ENCODE data around the gene SPEG.
A peak's percentile ranks its signal among the peaks of the same experiment; 100 is the strongest.

The SPEG gene

DNA sequence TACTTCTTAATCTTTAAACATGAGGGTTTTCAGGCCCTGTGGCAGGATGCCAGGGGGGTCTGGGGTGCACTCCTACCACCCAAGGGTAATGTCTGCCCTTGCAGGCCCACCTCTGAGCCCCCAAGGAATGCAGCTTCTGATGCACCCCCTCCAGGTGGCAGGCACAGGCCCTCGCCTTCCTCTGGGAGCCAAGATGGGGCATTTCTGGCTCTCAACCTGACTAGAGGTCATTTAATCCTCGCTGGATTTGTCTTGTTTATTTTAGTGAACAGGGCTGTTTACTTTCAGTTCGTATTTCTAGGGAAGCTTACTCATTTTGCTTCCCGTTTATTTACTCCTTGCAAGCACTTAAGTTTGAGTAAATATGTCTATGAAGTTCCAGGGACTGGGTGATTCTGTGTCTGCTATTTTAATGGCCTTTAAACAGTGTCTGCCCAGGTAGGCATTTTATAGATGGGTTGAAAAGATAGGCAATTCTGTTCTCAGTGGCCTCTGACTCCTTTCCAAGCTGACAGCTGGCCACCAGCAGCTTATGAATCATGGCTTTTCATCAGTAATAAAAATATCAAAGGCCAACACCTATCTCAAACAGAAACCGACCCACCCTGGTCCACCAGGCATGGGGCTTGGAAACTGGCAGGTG is 35.8 kb upstream of the SPEG start:
- H3K27me3 Mint-ChIP-seq (ENCODE audit: low read depth, poor library complexity) = peaks cover 23% of the 10 kb centered on the region
- no peak for DNase-seq
- no peak overlapping the region for H3K27ac Mint-ChIP-seq
- peaks cover 64% of the 10 kb centered on the region for H3K4me1 Mint-ChIP-seq
- no peaks in the 10 kb centered on the region for H3K36me3 Mint-ChIP-seq (ENCODE audit: low read depth)
- TF ChIP-seq, protein P1, sequence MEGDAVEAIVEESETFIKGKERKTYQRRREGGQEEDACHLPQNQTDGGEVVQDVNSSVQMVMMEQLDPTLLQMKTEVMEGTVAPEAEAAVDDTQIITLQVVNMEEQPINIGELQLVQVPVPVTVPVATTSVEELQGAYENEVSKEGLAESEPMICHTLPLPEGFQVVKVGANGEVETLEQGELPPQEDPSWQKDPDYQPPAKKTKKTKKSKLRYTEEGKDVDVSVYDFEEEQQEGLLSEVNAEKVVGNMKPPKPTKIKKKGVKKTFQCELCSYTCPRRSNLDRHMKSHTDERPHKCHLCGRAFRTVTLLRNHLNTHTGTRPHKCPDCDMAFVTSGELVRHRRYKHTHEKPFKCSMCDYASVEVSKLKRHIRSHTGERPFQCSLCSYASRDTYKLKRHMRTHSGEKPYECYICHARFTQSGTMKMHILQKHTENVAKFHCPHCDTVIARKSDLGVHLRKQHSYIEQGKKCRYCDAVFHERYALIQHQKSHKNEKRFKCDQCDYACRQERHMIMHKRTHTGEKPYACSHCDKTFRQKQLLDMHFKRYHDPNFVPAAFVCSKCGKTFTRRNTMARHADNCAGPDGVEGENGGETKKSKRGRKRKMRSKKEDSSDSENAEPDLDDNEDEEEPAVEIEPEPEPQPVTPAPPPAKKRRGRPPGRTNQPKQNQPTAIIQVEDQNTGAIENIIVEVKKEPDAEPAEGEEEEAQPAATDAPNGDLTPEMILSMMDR (IDR thresholded peaks at IDR 0.05) = no peak
- H3K9me3 Mint-ChIP-seq = peaks cover 4% of the 10 kb centered on the region
- no peak overlapping the region for H3K4me3 Mint-ChIP-seq

DNA sequence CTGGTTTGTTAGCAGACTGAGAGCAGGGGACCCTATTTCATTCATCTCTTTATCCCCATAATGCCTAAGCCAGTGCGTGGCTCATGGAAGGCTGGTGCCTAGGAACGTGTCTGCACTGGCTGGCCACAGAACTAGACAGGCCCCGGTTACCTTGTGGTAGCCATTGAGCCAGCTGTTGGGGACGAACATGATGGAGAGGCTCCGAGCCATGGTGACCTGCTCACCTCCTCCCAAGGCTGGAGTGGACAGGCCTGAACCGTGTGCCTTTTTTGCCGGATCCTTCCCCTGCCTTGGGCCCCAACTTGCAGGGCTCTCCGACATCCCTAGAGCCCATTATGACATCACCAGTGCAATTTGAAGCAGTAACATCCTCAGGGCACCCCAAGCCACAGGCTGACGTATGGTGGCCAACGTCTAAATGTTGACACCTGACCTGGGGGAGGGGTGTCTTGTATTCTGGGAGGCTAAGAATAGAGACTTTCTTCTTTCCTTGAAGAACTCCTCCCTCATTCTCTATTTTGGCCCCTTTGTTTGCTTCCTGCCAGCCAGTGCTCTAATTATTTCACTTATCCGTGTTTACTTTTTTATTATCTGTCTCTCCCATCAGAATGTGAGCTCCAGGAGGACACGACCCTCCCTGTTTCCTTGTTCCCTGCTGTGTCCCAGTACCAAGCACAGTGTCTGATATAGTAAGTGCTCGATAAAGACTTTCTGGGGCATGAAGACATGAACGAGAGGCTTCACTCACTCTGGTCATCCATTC is 34.7 kb upstream of the SPEG start:
- no peak overlapping the region for H3K4me3 Mint-ChIP-seq
- no peaks in the 10 kb centered on the region for H3K9me3 Mint-ChIP-seq
- H3K27me3 Mint-ChIP-seq (ENCODE audit: low read depth, poor library complexity) = peaks cover 16% of the 10 kb centered on the region
- TF ChIP-seq, protein P1 (IDR thresholded peaks at IDR 0.05) = no peak
- no peak for DNase-seq
- H3K36me3 Mint-ChIP-seq (ENCODE audit: low read depth) = no peaks in the 10 kb centered on the region
- no peak overlapping the region for H3K27ac Mint-ChIP-seq
- peaks cover 75% of the 10 kb centered on the region for H3K4me1 Mint-ChIP-seq

DNA sequence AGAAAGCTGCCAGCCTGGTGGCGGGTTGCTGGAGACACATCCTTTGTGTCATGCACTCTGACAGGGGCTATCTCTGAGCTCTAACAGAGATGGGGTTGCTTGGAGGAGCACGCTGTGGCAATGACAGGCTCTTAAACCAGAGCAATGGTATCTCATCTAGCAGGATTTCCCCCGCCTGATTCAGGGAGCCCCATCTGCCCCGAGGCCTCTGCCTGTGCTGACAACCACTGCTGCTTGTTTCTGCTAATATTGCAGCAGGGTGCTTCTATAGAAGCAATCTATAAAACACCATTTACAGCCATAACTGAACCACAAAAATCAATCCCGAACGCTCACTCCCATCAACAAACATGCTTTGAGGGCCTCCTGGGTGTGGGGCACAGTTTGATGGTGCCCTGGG is 34.1 kb upstream of the SPEG start:
- Mint-ChIP-seq H3K36me3 (ENCODE audit: low read depth) (no peaks in the 10 kb centered on the region), H3K27ac (no peak overlapping the region), H3K4me1 (peaks cover 80% of the 10 kb centered on the region), H3K27me3 (ENCODE audit: low read depth, poor library complexity) (peaks cover 16% of the 10 kb centered on the region), H3K9me3 (no peaks in the 10 kb centered on the region), H3K4me3 (no peak overlapping the region)
- TF ChIP-seq, protein P1 (IDR thresholded peaks at IDR 0.05) = no peak
- DNase-seq = no peak

DNA sequence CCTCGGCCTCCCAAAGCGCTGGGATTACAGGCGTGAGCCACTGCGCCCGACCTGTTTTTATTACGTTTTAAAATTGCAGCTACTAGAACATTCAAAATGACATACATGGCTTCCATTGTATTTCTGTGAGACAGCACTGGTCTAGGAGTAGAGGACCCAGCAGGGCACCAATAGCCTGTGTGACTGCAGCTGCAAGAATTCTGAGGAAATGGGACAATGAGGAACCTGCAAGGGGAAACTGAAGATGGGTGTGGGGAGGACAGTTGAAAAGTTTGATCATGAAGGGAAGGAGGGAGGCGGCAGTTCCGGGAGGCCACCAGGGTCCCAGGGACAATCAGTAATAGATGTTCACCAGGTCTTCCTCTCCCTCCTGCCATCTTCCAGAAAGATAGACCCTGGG is 33.0 kb upstream of the SPEG start:
- no peak for DNase-seq
- Mint-ChIP-seq H3K27ac (no peak overlapping the region), H3K4me3 (no peak overlapping the region), H3K36me3 (ENCODE audit: low read depth) (no peaks in the 10 kb centered on the region), H3K4me1 (peaks cover 83% of the 10 kb centered on the region), H3K27me3 (ENCODE audit: low read depth, poor library complexity) (peaks cover 10% of the 10 kb centered on the region), H3K9me3 (no peaks in the 10 kb centered on the region)
- TF ChIP-seq, protein P1 (IDR thresholded peaks at IDR 0.05) = no peak

DNA sequence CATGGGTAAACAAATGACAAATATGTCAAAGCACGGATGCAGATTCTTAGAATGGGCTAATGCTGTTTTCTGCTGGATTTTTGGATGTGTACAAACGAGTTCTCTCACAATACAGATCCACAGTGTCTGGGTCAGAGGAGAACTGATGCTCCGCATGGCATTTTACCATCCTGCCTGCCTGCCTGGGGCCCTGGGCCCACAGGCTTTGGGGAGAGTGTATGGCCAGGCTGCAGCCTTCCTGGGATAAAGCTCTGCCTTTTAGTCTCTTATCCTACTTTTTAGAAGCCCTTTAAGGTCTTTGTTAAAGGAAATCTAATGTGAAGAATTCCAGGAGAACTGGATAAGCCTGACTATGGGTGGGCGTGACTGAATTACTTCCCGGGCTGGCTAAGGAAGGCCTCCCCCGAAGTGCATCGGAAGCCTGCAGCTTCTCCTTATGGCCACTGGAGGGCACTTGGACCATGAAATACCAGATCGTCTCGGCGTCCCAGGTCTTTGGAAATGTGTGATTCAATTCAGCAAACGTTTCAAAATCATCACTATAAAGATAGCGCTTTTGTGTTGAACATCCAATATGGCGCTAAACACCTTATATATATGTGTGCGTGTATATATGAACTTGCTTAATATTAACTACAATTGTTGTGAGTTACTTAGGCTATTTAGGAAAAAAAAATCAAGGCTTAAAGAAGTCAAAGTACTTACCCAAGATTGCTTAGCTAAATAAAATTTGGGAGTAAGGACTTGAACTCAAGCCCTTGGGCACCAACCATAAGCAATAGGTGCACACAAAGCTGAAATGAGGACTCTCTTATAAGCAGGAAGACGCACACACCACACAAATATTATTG is 31.8 kb upstream of the SPEG start:
- H3K27me3 Mint-ChIP-seq (ENCODE audit: low read depth, poor library complexity) = peaks cover 12% of the 10 kb centered on the region
- peak; percentile 71 for DNase-seq
- no peak overlapping the region for H3K27ac Mint-ChIP-seq
- peaks cover 79% of the 10 kb centered on the region for H3K4me1 Mint-ChIP-seq
- H3K9me3 Mint-ChIP-seq = no peaks in the 10 kb centered on the region
- no peaks in the 10 kb centered on the region for H3K36me3 Mint-ChIP-seq (ENCODE audit: low read depth)
- H3K4me3 Mint-ChIP-seq = no peak overlapping the region
- TF ChIP-seq, protein P1 (IDR thresholded peaks at IDR 0.05) = peak; percentile 92
